OCI-LY1 (cell line): Measurements from ENCODE around the gene ADCY2.

ENCODE experiments used
- H2AFZ ChIP-seq: fragments of 200-600 bp; sonication (generic), shearing (Covaris generic); 2 replicates; pipeline ENCODE4 v1.6.0; 2014; ENCODE audit warnings: antibody characterized with exemption, mild to moderate bottlenecking, low read length
- H3F3A ChIP-seq: fragments of 200-600 bp; sonication (generic), shearing (Covaris generic); 2 replicates; pipeline ENCODE4 v1.6.0; 2014; ENCODE audit warnings: mild to moderate bottlenecking, antibody characterized with exemption, low read length, moderate library complexity; ENCODE audit not compliant: insufficient read depth
- H3K27ac ChIP-seq: fragments of 200-600 bp; sonication (generic); 2 replicates; pipeline ENCODE4 v1.5.1; 2014; ENCODE audit warnings: low read length, mixed run types, mild to moderate bottlenecking, low read depth; ENCODE audit not compliant: poor library complexity, severe bottlenecking
- H3K27me3 ChIP-seq: fragments of 200-600 bp; sonication (generic); 2 replicates; pipeline ENCODE4 v1.6.0; 2014; ENCODE audit warnings: antibody characterized with exemption, mild to moderate bottlenecking, low read length, moderate library complexity; ENCODE audit not compliant: insufficient read depth
- H3K36me3 ChIP-seq: fragments of 200-600 bp; sonication (generic); 2 replicates; pipeline ENCODE4 v1.6.1; 2014; ENCODE audit warnings: mild to moderate bottlenecking, antibody characterized with exemption, low read length, moderate library complexity, mixed read lengths; ENCODE audit not compliant: insufficient read depth
- H3K4me1 ChIP-seq: fragments of 200-600 bp; sonication (generic); 2 replicates; pipeline ENCODE4 v1.5.1; 2014; ENCODE audit warnings: mild to moderate bottlenecking, low read length, moderate library complexity; ENCODE audit not compliant: insufficient read depth, severe bottlenecking
- H3K4me2 ChIP-seq: fragments of 200-600 bp; sonication (generic), shearing (Covaris generic); 2 replicates; pipeline ENCODE4 v1.6.1; 2014; ENCODE audit warnings: low read length
- H3K4me3 ChIP-seq: fragments of 200-600 bp; sonication (generic); 2 replicates; pipeline ENCODE4 v1.5.1; 2014; ENCODE audit warnings: low read length, low read depth, mild to moderate bottlenecking, mixed read lengths; ENCODE audit not compliant: poor library complexity, severe bottlenecking
- H3K79me2 ChIP-seq: fragments of 200-600 bp; shearing (Covaris generic); 2 replicates; pipeline ENCODE4 v1.6.1; 2016; ENCODE audit warnings: mixed run types, low read length, mixed read lengths; ENCODE audit not compliant: insufficient read depth
- H3K9ac ChIP-seq: fragments of 200-600 bp; sonication (generic), shearing (Covaris generic); 2 replicates; pipeline ENCODE4 v1.6.1; 2014; ENCODE audit warnings: mild to moderate bottlenecking, low read length, mixed read lengths
- H3K9me2 ChIP-seq: fragments of 200-600 bp; sonication (generic), shearing (Covaris generic); 2 replicates; pipeline ENCODE4 v1.6.1; 2014; ENCODE audit warnings: low read depth, mild to moderate bottlenecking, low read length, mixed read lengths
- H3K9me3 ChIP-seq: fragments of 200-600 bp; shearing (Covaris generic); 2 replicates; pipeline ENCODE4 v1.6.1; 2014; ENCODE audit warnings: low read length, mixed read lengths
- H4K20me1 ChIP-seq: fragments of 200-600 bp; sonication (generic), shearing (Covaris generic); 2 replicates; pipeline ENCODE4 v1.6.0; 2016; ENCODE audit warnings: mild to moderate bottlenecking, low read length; ENCODE audit not compliant: insufficient read depth
- CTCF ChIP-seq: fragments of 200-600 bp; sonication (generic), shearing (Covaris generic); IDR thresholded peaks from 2 replicates; pipeline ENCODE4 v1.5.1; 2017; ENCODE audit warnings: mild to moderate bottlenecking, antibody characterized with exemption, low read length, moderate library complexity, mixed read lengths
- EZH2 ChIP-seq: fragments of 200-600 bp; sonication (generic), shearing (Covaris generic); IDR thresholded peaks from 2 replicates; pipeline ENCODE4 v1.8.0; 2017; ENCODE audit warnings: borderline replicate concordance, mixed run types, mild to moderate bottlenecking, antibody characterized with exemption, low read length, moderate library complexity, mixed read lengths

The ADCY2 gene

DNA sequence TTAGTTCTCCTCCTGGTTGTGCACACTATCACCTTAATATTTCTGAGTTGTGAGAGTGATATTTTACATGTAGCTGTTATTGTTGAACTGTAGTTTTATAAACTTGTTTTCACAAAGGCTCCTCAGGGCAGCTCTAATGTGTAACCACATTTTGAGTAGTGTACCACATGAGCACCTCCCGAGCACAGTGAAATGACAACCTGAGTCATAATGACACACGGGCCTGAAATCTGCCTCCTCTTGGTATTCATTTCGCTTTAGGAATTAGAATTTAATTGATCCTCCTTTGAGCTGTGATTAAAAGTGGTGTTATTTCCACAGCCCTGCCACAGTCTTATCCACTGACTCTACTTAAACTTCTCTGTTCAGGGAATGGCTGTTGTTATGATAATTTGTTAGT is 480.9 kb downstream of the ADCY2 start:
- Histone ChIP-seq H3K36me3 (peaks cover 98% of the 10 kb centered on the region), H3K79me2 (peaks cover 31% of the 10 kb centered on the region), H3K9me2 (no peaks in the 10 kb centered on the region), H3K4me2 (no peak overlapping the region), H3K27me3 (no peaks in the 10 kb centered on the region), H4K20me1 (peaks cover 2% of the 10 kb centered on the region; the same call in 1 of the 2 replicates), H3K27ac (no peak overlapping the region), H2AFZ (no peak overlapping the region), H3F3A (no peaks in the 10 kb centered on the region), H3K4me3 (no peak overlapping the region), H3K9me3 (no peaks in the 10 kb centered on the region), H3K4me1 (peaks cover 8% of the 10 kb centered on the region), H3K9ac (no peak overlapping the region)
- no peak for TF ChIP-seq CTCF
- no peak for TF ChIP-seq EZH2

GRCh38 chr5:7877851-7878250 is 481.9 kb downstream of the ADCY2 start:
- H3K79me2 ChIP-seq, result peaks cover 21% of the 10 kb centered on the region
- peaks cover 98% of the 10 kb centered on the region for H3K36me3 ChIP-seq
- TF ChIP-seq EZH2 (no peak), CTCF (no peak)
- H3K9ac ChIP-seq, result no peak overlapping the region
- H3K27ac ChIP-seq, result no peak overlapping the region
- H3K4me1 ChIP-seq, result no peaks in the 10 kb centered on the region
- no peaks in the 10 kb centered on the region for H3K27me3 ChIP-seq
- no peaks in the 10 kb centered on the region for H3F3A ChIP-seq
- no peaks in the 10 kb centered on the region for H3K9me3 ChIP-seq
- no peak overlapping the region for H3K4me3 ChIP-seq
- H3K4me2 ChIP-seq, result no peak overlapping the region
- no peaks in the 10 kb centered on the region for H4K20me1 ChIP-seq
- no peak overlapping the region for H2AFZ ChIP-seq
- H3K9me2 ChIP-seq, result no peaks in the 10 kb centered on the region

DNA sequence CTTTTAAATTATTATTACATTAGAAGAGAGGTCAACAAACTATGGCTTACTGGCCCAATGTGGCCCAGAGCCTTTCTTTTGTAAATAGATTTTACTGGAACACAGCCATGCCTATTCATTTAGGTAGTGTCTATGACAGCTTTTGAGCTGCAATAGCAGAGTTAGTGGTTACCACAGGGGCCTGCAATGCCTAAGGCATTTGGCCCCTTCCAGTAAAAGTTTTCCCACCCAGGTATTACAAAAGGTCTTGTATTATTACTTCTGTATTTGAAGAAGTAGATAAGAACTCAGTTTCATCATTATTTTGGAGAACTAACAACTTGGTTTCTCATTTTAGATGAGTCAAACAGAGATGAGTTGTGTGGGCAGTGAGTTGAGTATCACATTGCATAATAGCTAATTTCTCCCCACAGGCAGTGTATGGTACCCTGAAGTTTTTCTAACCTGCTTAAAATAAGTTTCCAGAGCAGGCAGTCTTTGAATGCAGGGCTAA is 482.5 kb downstream of the ADCY2 start:
- Histone ChIP-seq H3K4me1 (no peaks in the 10 kb centered on the region), H3K4me2 (no peak overlapping the region), H3K4me3 (no peak overlapping the region), H3K79me2 (peaks cover 16% of the 10 kb centered on the region), H3K36me3 (peaks cover 98% of the 10 kb centered on the region), H2AFZ (no peak overlapping the region), H3K9me2 (no peaks in the 10 kb centered on the region), H3K9ac (no peak overlapping the region), H4K20me1 (no peaks in the 10 kb centered on the region), H3K27ac (no peak overlapping the region), H3F3A (no peaks in the 10 kb centered on the region), H3K9me3 (no peaks in the 10 kb centered on the region), H3K27me3 (no peaks in the 10 kb centered on the region)
- TF ChIP-seq EZH2 (no peak), CTCF (no peak)
